Transverse colon (tissue), 4 donors: Measurements from ENCODE around the gene RGS10.

Experiments used
- EP300 ChIP-seq: sonication (generic); formaldehyde crosslinking; IDR thresholded peaks from one replicate; pipeline ENCODE4 v1.6.1; 2017; ENCODE audit warnings: antibody characterized with exemption, low read depth
- POLR2A ChIP-seq: fragments of 450-650 bp; IDR thresholded peaks from one replicate; pipeline ENCODE4 v1.6.1; 2016; ENCODE audit warnings: antibody characterized with exemption, mild to moderate bottlenecking, moderate library complexity
- POLR2AphosphoS5 ChIP-seq, 3 donors: sonication (generic); formaldehyde crosslinking; IDR thresholded peaks; one replicate each; pipeline ENCODE4 v1.6.1; 2016; ENCODE audit warnings: antibody characterized with exemption in 3 of 3
- TF ChIP-seq, protein P1 (sequence below), 5 experiments: fragments of 200-600 bp in 3 of 5; fragments of 450-650 bp in 2 of 5; sonication (generic) in 3 of 5; IDR thresholded peaks; 1 replicate in 2 of 5; 2 replicates in 3 of 5; pipeline ENCODE4 v1.5.1; 2016 to 2017; ENCODE audit warnings: antibody characterized with exemption in 5 of 5, inconsistent platforms in 3 of 5, mild to moderate bottlenecking in 2 of 5, moderate library complexity in 1 of 5

- TF ChIP-seq POLR2AphosphoS5 (IDR thresholded peaks at IDR 0.05) (no peak), POLR2A (no peak), EP300 (no peak)
- TF ChIP-seq, protein P1, sequence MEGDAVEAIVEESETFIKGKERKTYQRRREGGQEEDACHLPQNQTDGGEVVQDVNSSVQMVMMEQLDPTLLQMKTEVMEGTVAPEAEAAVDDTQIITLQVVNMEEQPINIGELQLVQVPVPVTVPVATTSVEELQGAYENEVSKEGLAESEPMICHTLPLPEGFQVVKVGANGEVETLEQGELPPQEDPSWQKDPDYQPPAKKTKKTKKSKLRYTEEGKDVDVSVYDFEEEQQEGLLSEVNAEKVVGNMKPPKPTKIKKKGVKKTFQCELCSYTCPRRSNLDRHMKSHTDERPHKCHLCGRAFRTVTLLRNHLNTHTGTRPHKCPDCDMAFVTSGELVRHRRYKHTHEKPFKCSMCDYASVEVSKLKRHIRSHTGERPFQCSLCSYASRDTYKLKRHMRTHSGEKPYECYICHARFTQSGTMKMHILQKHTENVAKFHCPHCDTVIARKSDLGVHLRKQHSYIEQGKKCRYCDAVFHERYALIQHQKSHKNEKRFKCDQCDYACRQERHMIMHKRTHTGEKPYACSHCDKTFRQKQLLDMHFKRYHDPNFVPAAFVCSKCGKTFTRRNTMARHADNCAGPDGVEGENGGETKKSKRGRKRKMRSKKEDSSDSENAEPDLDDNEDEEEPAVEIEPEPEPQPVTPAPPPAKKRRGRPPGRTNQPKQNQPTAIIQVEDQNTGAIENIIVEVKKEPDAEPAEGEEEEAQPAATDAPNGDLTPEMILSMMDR (IDR thresholded peaks at IDR 0.05) = no peak
These were observed 3.1 kb downstream of the RGS10 start for GRCh38 chr10:119539359-119539825.
